GM23338 (cell line): ENCODE results near the gene HIVEP1. TPM values are rescaled to one million over a fixed set of nuclear protein-coding genes. Genes with fewer than 3 reads are reported as not detected.

Experiments used
- ATAC-seq: fragments of 200-7000 bp; cut with Tn5 transposase; 3 replicates; pipeline ENCODE4 v1.9.1; 2020
- DNase-seq: peaks from one replicate; pipeline ENCODE4 v3.0.0-alpha.2; 2015; ENCODE audit warnings: low spot score
- H2AFZ ChIP-seq: fragments of 200-600 bp; sonication (generic); 2 replicates; pipeline ENCODE4 v1.8.0; 2016; ENCODE audit warnings: antibody characterized with exemption, mild to moderate bottlenecking, moderate library complexity
- H3F3A ChIP-seq: fragments of 200-600 bp; sonication (generic); replicated peaks from 2 replicates; pipeline ENCODE4 v1.8.0; 2017; ENCODE audit warnings: antibody characterized with exemption, mixed run types, low read depth
- H3K27ac ChIP-seq: fragments of 200-600 bp; sonication (generic); 2 replicates; pipeline ENCODE4 v1.6.1; 2016; ENCODE audit warnings: low read depth
- H3K27me3 ChIP-seq: fragments of 200-600 bp; sonication (generic); 2 replicates; pipeline ENCODE4 v1.8.0; 2016; ENCODE audit warnings: mild to moderate bottlenecking, mixed run types, moderate library complexity; ENCODE audit not compliant: insufficient read depth
- H3K36me3 ChIP-seq: fragments of 200-600 bp; sonication (generic); 2 replicates; pipeline ENCODE4 v1.8.0; 2016; ENCODE audit warnings: mild to moderate bottlenecking; ENCODE audit not compliant: insufficient read depth
- H3K4me1 ChIP-seq: fragments of 200-600 bp; sonication (generic); 2 replicates; pipeline ENCODE4 v1.8.0; 2016; ENCODE audit warnings: mild to moderate bottlenecking, moderate library complexity; ENCODE audit not compliant: insufficient read depth
- H3K4me2 ChIP-seq: fragments of 200-600 bp; sonication (generic); 2 replicates; pipeline ENCODE4 v1.7.1; 2017; ENCODE audit warnings: mixed run types
- H3K4me3 ChIP-seq: fragments of 200-600 bp; sonication (generic); 2 replicates; pipeline ENCODE4 v1.6.1; 2016; ENCODE audit warnings: mixed run types
- H3K79me2 ChIP-seq: fragments of 200-600 bp; sonication (generic); replicated peaks from 2 replicates; pipeline ENCODE4 v1.8.0; 2017; ENCODE audit warnings: mild to moderate bottlenecking; ENCODE audit not compliant: insufficient read depth
- H3K9me2 ChIP-seq: fragments of 200-600 bp; sonication (generic); 2 replicates; pipeline ENCODE4 v1.8.0; 2017; ENCODE audit not compliant: insufficient read depth
- H4K20me1 ChIP-seq: fragments of 200-600 bp; sonication (generic); replicated peaks from 2 replicates; pipeline ENCODE4 v1.8.0; 2017; ENCODE audit warnings: mild to moderate bottlenecking; ENCODE audit not compliant: insufficient read depth
- H3K27ac Mint-ChIP-seq: 2 replicates; pipeline ENCODE4 v1.8.0; 2020; ENCODE audit warnings: inconsistent platforms, mild to moderate bottlenecking, moderate library complexity, mixed read lengths
- H3K27me3 Mint-ChIP-seq: 3 replicates; pipeline ENCODE4 v1.8.0; 2022; ENCODE audit warnings: low read depth, mild to moderate bottlenecking, moderate library complexity, mixed read lengths, inconsistent platforms; ENCODE audit not compliant: insufficient read depth, poor library complexity
- H3K36me3 Mint-ChIP-seq: 3 replicates; pipeline ENCODE4 v1.8.0; 2021; ENCODE audit warnings: low read depth, mild to moderate bottlenecking, inconsistent platforms, moderate library complexity, mixed read lengths
- H3K4me1 Mint-ChIP-seq: 3 replicates; pipeline ENCODE4 v1.8.0; 2020; ENCODE audit warnings: mild to moderate bottlenecking, inconsistent platforms, mixed read lengths
- H3K4me3 Mint-ChIP-seq: 3 replicates; pipeline ENCODE4 v1.8.0; 2021; ENCODE audit warnings: moderate library complexity, mild to moderate bottlenecking, inconsistent platforms, mixed read lengths
- H3K9me3 Mint-ChIP-seq: 3 replicates; pipeline ENCODE4 v1.8.0; 2020; ENCODE audit warnings: moderate library complexity, mild to moderate bottlenecking, inconsistent platforms, mixed read lengths
- CREB1 ChIP-seq: fragments of 250-450 bp; sonication (Bioruptor Pico); IDR thresholded peaks from 2 replicates; pipeline ENCODE4 v1.5.0; 2020; ENCODE audit warnings: low read depth, mild to moderate bottlenecking, moderate library complexity
- CTCF ChIP-seq, 2 experiments: fragments of 200-600 bp in 1 of 2; sonication (generic) in 1 of 2; conservative IDR thresholded peaks; 2 replicates each; pipeline versions ENCODE4 v1.5.1 to v1.6.1; 2016 to 2017; ENCODE audit warnings: antibody characterized with exemption in 2 of 2, low read depth in 2 of 2, mild to moderate bottlenecking in 2 of 2, moderate library complexity in 1 of 2
- ETS1 ChIP-seq: IDR thresholded peaks from 2 replicates; pipeline ENCODE4 v1.6.1; 2016; ENCODE audit warnings: antibody characterized with exemption
- EZH2 ChIP-seq: fragments of 200-600 bp; sonication (generic); IDR thresholded peaks from one replicate; pipeline ENCODE4 v1.8.0; 2017; ENCODE audit warnings: antibody characterized with exemption, mild to moderate bottlenecking, low read depth; ENCODE audit not compliant: unreplicated experiment
- EZH2phosphoT487 ChIP-seq: fragments of 200-600 bp; sonication (generic); IDR thresholded peaks from one replicate; pipeline ENCODE4 v1.8.1; 2018; ENCODE audit warnings: antibody characterized with exemption; ENCODE audit not compliant: unreplicated experiment
- JUNB ChIP-seq: IDR thresholded peaks from one replicate; pipeline ENCODE4 v1.6.1; 2016; ENCODE audit warnings: antibody characterized with exemption; ENCODE audit not compliant: unreplicated experiment
- NANOG ChIP-seq: IDR thresholded peaks from 2 replicates; pipeline ENCODE4 v1.6.1; 2016; ENCODE audit warnings: antibody characterized with exemption, borderline replicate concordance
- POLR2AphosphoS5 ChIP-seq: IDR thresholded peaks from 2 replicates; pipeline ENCODE4 v1.6.1; 2016; ENCODE audit warnings: antibody characterized with exemption, low read depth
- REST ChIP-seq: IDR thresholded peaks from one replicate; pipeline ENCODE4 v1.6.1; 2018; ENCODE audit warnings: antibody characterized with exemption; ENCODE audit not compliant: unreplicated experiment
- STAT1 ChIP-seq: IDR thresholded peaks from one replicate; pipeline ENCODE4 v1.6.1; 2016; ENCODE audit warnings: antibody characterized with exemption; ENCODE audit not compliant: unreplicated experiment
- ZNF114 ChIP-seq: fragments of 250-450 bp; sonication (Bioruptor Pico); IDR thresholded peaks from 2 replicates; pipeline ENCODE4 v1.5.0; 2020; ENCODE audit warnings: mild to moderate bottlenecking, moderate library complexity
- ZNF331 ChIP-seq: fragments of 250-450 bp; sonication (Bioruptor Pico); IDR thresholded peaks from 2 replicates; pipeline ENCODE4 v1.5.0; 2020; ENCODE audit warnings: low read depth, mild to moderate bottlenecking, moderate library complexity
- ZNF462 ChIP-seq: fragments of 250-450 bp; sonication (Bioruptor Pico); IDR thresholded peaks from 2 replicates; pipeline ENCODE4 v1.5.0; 2020; ENCODE audit warnings: mild to moderate bottlenecking, moderate library complexity
- polyA plus RNA-seq: library from polyadenylated mRNA; unstranded; fragments of >200 nt; fragmentation: Nextera tagmentation; extraction: Ambion mirVana; gene quantifications from 2 replicates; pipeline ENCODE4 v1.2.1, GENCODE V29; 2016
- total RNA-seq: library from RNA; depleted of rRNA; stranded (reverse); fragments of >200 nt; shearing (Covaris generic); gene quantifications from 2 replicates; pipeline ENCODE4 v1.2.3, GENCODE V29; 2014

HIVEP1 gene
- total and polyA plus RNA-seq, 2 experiments from 2014 or later = 10.1 to 21.7 TPM

- H3K9me3 Mint-ChIP-seq = no peaks in the 10 kb centered on the region
- H3K79me2 ChIP-seq = peaks cover 100% of the 10 kb centered on the region
Observed at GRCh38 chr6:12028213-12028612, 16.1 kb downstream of the HIVEP1 start.

More at GRCh38 chr6:12028213-12028612, 16.1 kb downstream of the HIVEP1 start:
- Histone ChIP-seq H3K27me3 (no peaks in the 10 kb centered on the region), H3K4me3 (no peak overlapping the region), H3K9me2 (no peaks in the 10 kb centered on the region), H3K36me3 (no peaks in the 10 kb centered on the region), H2AFZ (no peak overlapping the region), H3K27ac (no peak overlapping the region), H4K20me1 (no peaks in the 10 kb centered on the region; the same call in 1 of the 2 replicates), H3K4me2 (no peak overlapping the region), H3F3A (no peaks in the 10 kb centered on the region), H3K4me1 (peaks cover 4% of the 10 kb centered on the region; the same call in 1 of the 2 replicates)
- Mint-ChIP-seq H3K27ac (no peak overlapping the region), H3K36me3 (peaks cover 35% of the 10 kb centered on the region; the same call in 2 of the 3 replicates), H3K27me3 (peaks cover 3% of the 10 kb centered on the region), H3K4me1 (peaks cover 31% of the 10 kb centered on the region), H3K4me3 (no peak overlapping the region)
- DNase-seq = no peak
- no peak for ATAC-seq
- no peak for TF ChIP-seq STAT1
- no peak for TF ChIP-seq JUNB
- no peak for TF ChIP-seq NANOG
- no peak for TF ChIP-seq ETS1
- no peak for TF ChIP-seq ZNF114 (CRISPR knock-in tag)
- TF ChIP-seq EZH2 = no peak
- no peak for TF ChIP-seq CTCF (conservative IDR thresholded peaks at IDR 0.05; ENCODE audit: low read depth in 2 of 2)
- no peak for TF ChIP-seq ZNF331 (CRISPR knock-in tag)
- TF ChIP-seq POLR2AphosphoS5 = no peak
- TF ChIP-seq EZH2phosphoT487 = no peak
- TF ChIP-seq REST = no peak
- no peak for TF ChIP-seq ZNF462
- TF ChIP-seq CREB1 (CRISPR knock-in tag) = no peak
